IgD-negative memory B cell (primary cell): ENCODE measurements around the gene DDR1. TPM values are rescaled to one million over a fixed set of nuclear protein-coding genes. Genes with fewer than 3 reads are reported as not detected.
"Not testable (repeated sequence)": the region's sequence is repeated elsewhere in the genome, so short reads cannot be mapped to it uniquely, and the experiment has no call there.

Experiments used
- H3K27ac Mint-ChIP-seq, 3 donors: one replicate each; pipeline ENCODE4 v1.8.0; 2020 to 2022; ENCODE audit warnings: mild to moderate bottlenecking in 3 of 3, mixed read lengths in 3 of 3, moderate library complexity in 1 of 3
- H3K27me3 Mint-ChIP-seq: one replicate; pipeline ENCODE4 v1.8.0; 2021; ENCODE audit warnings: mixed read lengths
- H3K36me3 Mint-ChIP-seq: one replicate; pipeline ENCODE4 v1.8.0; 2020; ENCODE audit warnings: mild to moderate bottlenecking, mixed read lengths
- H3K4me1 Mint-ChIP-seq, 3 donors: one replicate each; pipeline ENCODE4 v1.8.0; 2020 to 2022; ENCODE audit warnings: mixed read lengths in 3 of 3, mild to moderate bottlenecking in 1 of 3
- H3K4me3 Mint-ChIP-seq, 4 donors: one replicate each; pipeline ENCODE4 v1.8.0; 2020 to 2022; ENCODE audit warnings: mild to moderate bottlenecking in 4 of 4, mixed read lengths in 4 of 4, moderate library complexity in 3 of 4
- H3K9me3 Mint-ChIP-seq, 3 donors: one replicate each; pipeline ENCODE4 v1.8.0; 2020 to 2021; ENCODE audit warnings: mixed read lengths in 3 of 3, mild to moderate bottlenecking in 1 of 3
- polyA plus RNA-seq: library from polyadenylated mRNA; unstranded; fragments of 300-500 nt; fragmentation: Illumina TruSeq; gene quantifications from one replicate; pipeline ENCODE4 v1.2.3, GENCODE V29; 2021

DDR1 gene
- polyA plus RNA-seq, 1 donor from 2014 or later, result 4.6 TPM

- Mint-ChIP-seq H3K4me1 (no peaks in the 10 kb centered on the region), H3K27me3 (peaks cover 10% of the 10 kb centered on the region), H3K27ac (no peak overlapping the region), H3K4me3 (no peak overlapping the region), H3K36me3 (no peaks in the 10 kb centered on the region), H3K9me3 (peaks cover 6 to 17% (median 11%) of the 10 kb centered on the region in 3 donors)
Observed at GRCh38 chr6:30864325-30864724, 20.0 kb upstream of the DDR1 start.

GRCh38 chr6:30869241-30869749 is 15.0 kb upstream of the DDR1 start:
- Mint-ChIP-seq H3K4me3 (peak overlapping the region in 1 of 4 donors; percentile 28), H3K27me3 (peaks cover 16% of the 10 kb centered on the region), H3K9me3 (peaks cover 13 to 21% (median 17%) of the 10 kb centered on the region in 3 donors)
- H3K4me1 Mint-ChIP-seq, H3K27ac Mint-ChIP-seq, H3K36me3 Mint-ChIP-seq: not testable (repeated sequence)

GRCh38 chr6:30870546-30870945 is 13.8 kb upstream of the DDR1 start:
- peaks cover 13 to 23% (median 17%) of the 10 kb centered on the region in 3 donors for H3K9me3 Mint-ChIP-seq
- H3K4me1 Mint-ChIP-seq, result no peaks in the 10 kb centered on the region
- H3K36me3 Mint-ChIP-seq, result peaks cover 2% of the 10 kb centered on the region
- peaks cover 18% of the 10 kb centered on the region for H3K27me3 Mint-ChIP-seq
- no peak overlapping the region for H3K27ac Mint-ChIP-seq
- H3K4me3 Mint-ChIP-seq, result peak overlapping the region in 1 of 4 donors; percentile 27

- Mint-ChIP-seq H3K4me1 (peaks cover 0 to 2% (median 0%) of the 10 kb centered on the region in 3 donors), H3K9me3 (peaks cover 13 to 23% (median 17%) of the 10 kb centered on the region in 3 donors), H3K36me3 (peaks cover 2% of the 10 kb centered on the region), H3K4me3 (no peak overlapping the region), H3K27ac (no peak overlapping the region), H3K27me3 (peaks cover 12% of the 10 kb centered on the region)
Observed at GRCh38 chr6:30871592-30872183, 12.6 kb upstream of the DDR1 start.

- H3K4me1 Mint-ChIP-seq, result peaks cover 2 to 10% (median 8%) of the 10 kb centered on the region in 3 donors
Observed at GRCh38 chr6:30873137-30873640, 11.1 kb upstream of the DDR1 start.

GRCh38 chr6:30873795-30874194 is 10.5 kb upstream of the DDR1 start:
- peaks cover 2 to 15% (median 8%) of the 10 kb centered on the region in 3 donors for H3K4me1 Mint-ChIP-seq
- not testable (repeated sequence) for H3K4me3 Mint-ChIP-seq, H3K27ac Mint-ChIP-seq, H3K36me3 Mint-ChIP-seq
- H3K9me3 Mint-ChIP-seq, result peaks cover 13 to 19% (median 14%) of the 10 kb centered on the region in 3 donors
- H3K27me3 Mint-ChIP-seq, result peaks cover 12% of the 10 kb centered on the region

More at GRCh38 chr6:30873137-30873640, 11.1 kb upstream of the DDR1 start:
- peaks cover 13 to 20% (median 17%) of the 10 kb centered on the region in 3 donors for H3K9me3 Mint-ChIP-seq
- H3K27ac Mint-ChIP-seq, result peak overlapping the region in 1 of 3 donors; percentile 39
- H3K36me3 Mint-ChIP-seq, result peaks cover 2% of the 10 kb centered on the region
- H3K27me3 Mint-ChIP-seq, result peaks cover 12% of the 10 kb centered on the region
- peak overlapping the region in 1 of 4 donors; percentile 68 for H3K4me3 Mint-ChIP-seq

- Mint-ChIP-seq H3K36me3 (peaks cover 2% of the 10 kb centered on the region), H3K4me3 (no peak overlapping the region), H3K27me3 (peaks cover 12% of the 10 kb centered on the region), H3K9me3 (peaks cover 4 to 12% (median 9%) of the 10 kb centered on the region in 3 donors), H3K27ac (no peak overlapping the region), H3K4me1 (peaks cover 8 to 21% (median 8%) of the 10 kb centered on the region in 3 donors)
Observed at GRCh38 chr6:30875244-30876038, 8.9 kb upstream of the DDR1 start.

GRCh38 chr6:30876039-30876730 is 8.1 kb upstream of the DDR1 start:
- Mint-ChIP-seq H3K27ac (no peak overlapping the region), H3K4me3 (no peak overlapping the region), H3K9me3 (peaks cover 4 to 9% (median 8%) of the 10 kb centered on the region in 3 donors), H3K27me3 (peaks cover 12% of the 10 kb centered on the region), H3K4me1 (peaks cover 8 to 21% (median 8%) of the 10 kb centered on the region in 3 donors), H3K36me3 (peaks cover 2% of the 10 kb centered on the region)

- Mint-ChIP-seq H3K27ac (peak overlapping the region in 1 of 3 donors; percentile 53), H3K4me3 (peak overlapping the region; percentile 2 to 78 (median 52)), H3K36me3 (no peaks in the 10 kb centered on the region), H3K4me1 (peaks cover 8 to 25% (median 10%) of the 10 kb centered on the region in 3 donors), H3K9me3 (peaks cover 0 to 4% (median 0%) of the 10 kb centered on the region in 3 donors), H3K27me3 (peaks cover 6% of the 10 kb centered on the region)
Observed at GRCh38 chr6:30877419-30878262, 6.7 kb upstream of the DDR1 start.

- Mint-ChIP-seq H3K9me3 (peaks cover 0 to 1% (median 0%) of the 10 kb centered on the region in 3 donors), H3K4me3 (peak overlapping the region in 1 of 4 donors; percentile 44), H3K4me1 (peaks cover 13 to 33% (median 20%) of the 10 kb centered on the region in 3 donors), H3K36me3 (no peaks in the 10 kb centered on the region), H3K27me3 (peaks cover 2% of the 10 kb centered on the region), H3K27ac (peak overlapping the region in 2 of 3 donors; percentile 4 to 76)
Observed at GRCh38 chr6:30879684-30880427, 4.5 kb upstream of the DDR1 start.

- H3K27me3 Mint-ChIP-seq, result peaks cover 4% of the 10 kb centered on the region
- peak overlapping the region in 2 of 3 donors; percentile 73 to 90 for H3K27ac Mint-ChIP-seq
- peaks cover 18 to 38% (median 29%) of the 10 kb centered on the region in 3 donors for H3K4me1 Mint-ChIP-seq
- peak overlapping the region in 2 of 4 donors; percentile 31 to 44 for H3K4me3 Mint-ChIP-seq
- no peaks in the 10 kb centered on the region for H3K36me3 Mint-ChIP-seq
- no peaks in the 10 kb centered on the region for H3K9me3 Mint-ChIP-seq
Observed at GRCh38 chr6:30880698-30881252, 3.5 kb upstream of the DDR1 start.

GRCh38 chr6:30881392-30882203 is 2.7 kb upstream of the DDR1 start:
- Mint-ChIP-seq H3K9me3 (no peaks in the 10 kb centered on the region), H3K27ac (peak overlapping the region; percentile 64 to 93 (median 90))

More at GRCh38 chr6:30881392-30882203, 2.7 kb upstream of the DDR1 start:
- Mint-ChIP-seq H3K4me1 (peaks cover 23 to 45% (median 35%) of the 10 kb centered on the region in 3 donors), H3K4me3 (peak overlapping the region in 2 of 4 donors; percentile 12 to 31), H3K27me3 (peaks cover 4% of the 10 kb centered on the region), H3K36me3 (no peaks in the 10 kb centered on the region)
